ENCODE data around the gene MCM3. TPM values are rescaled to one million over a fixed set of nuclear protein-coding genes. Genes with fewer than 3 reads are reported as not detected.
A peak's percentile ranks its signal among the peaks of the same experiment; 100 is the strongest.

Gene MCM3
- total RNA-seq = 10 to 100 TPM; 33.2 to 67.1 (median 35.1) TPM

- TF ChIP-seq CTCF (IDR thresholded peaks at IDR 0.05) = peak in 4 of 5 experiments; percentile 9 to 56 (median 39)
- peak in 1 of 2 donors; percentile 46 for TF ChIP-seq POLR2A (IDR thresholded peaks at IDR 0.05)
- peak; percentile 7 to 83 for TF ChIP-seq EP300 (IDR thresholded peaks at IDR 0.05)
- 0 to 1% methylated on average over 40 to 47 of the region's 53 CpGs for WGBS, 2 donors
- Histone ChIP-seq H3K9me3 (no peaks in the 10 kb centered on the region), H3K4me1 (peaks cover 0 to 38% (median 12%) of the 10 kb centered on the region in 4 donors), H3K36me3 (peaks cover 0 to 31% (median 0%) of the 10 kb centered on the region in 3 donors), H3K27me3 (no peaks in the 10 kb centered on the region), H3K27ac (peak within 1 kb of the TSS; percentile 32 to 83 (median 78)), H3K4me3 (peak within 1 kb of the TSS; percentile 55 to 90 (median 78))
- peak; percentile 94 to 96 for DNase-seq (ENCODE audit: low spot score in 2 of 2)
Measured at GRCh38 chr6:52284460-52285176, at the start of gene MCM3. Gene MCM3 (minus strand): TSS chr6:52284742. CDS start chr6:52284674, 68 bp downstream.

- Histone ChIP-seq H3K4me3 (no peak overlapping the region), H3K9me3 (no peaks in the 10 kb centered on the region), H3K36me3 (no peaks in the 10 kb centered on the region), H3K4me1 (no peaks in the 10 kb centered on the region), H3K27ac (no peak overlapping the region), H3K27me3 (no peaks in the 10 kb centered on the region)
- no peak for DNase-seq (ENCODE audit: low spot score in 2 of 2)
- 57 to 67% methylated on average over 1 of the region's 1 CpG for WGBS, 2 donors
- TF ChIP-seq POLR2A (IDR thresholded peaks at IDR 0.05) (no peak), EP300 (IDR thresholded peaks at IDR 0.05) (no peak), CTCF (IDR thresholded peaks at IDR 0.05) (no peak)
Measured at GRCh38 chr6:52333840-52334200, 49.3 kb upstream of the MCM3 start.

- H3K27me3 ChIP-seq = no peaks in the 10 kb centered on the region
- H3K9me3 ChIP-seq = no peaks in the 10 kb centered on the region
- H3K36me3 ChIP-seq = no peaks in the 10 kb centered on the region
- no peak for DNase-seq (ENCODE audit: low spot score in 2 of 2)
- no peak overlapping the region for H3K27ac ChIP-seq
- no peak overlapping the region for H3K4me3 ChIP-seq
- no peak for TF ChIP-seq CTCF (IDR thresholded peaks at IDR 0.05)
- no peak for TF ChIP-seq POLR2A (IDR thresholded peaks at IDR 0.05)
- TF ChIP-seq EP300 (IDR thresholded peaks at IDR 0.05) = no peak
- H3K4me1 ChIP-seq = no peaks in the 10 kb centered on the region
- WGBS, 2 donors = 84 to 90% methylated on average over 4 of the region's 4 CpGs
Measured at GRCh38 chr6:52331793-52332457, 47.4 kb upstream of the MCM3 start.

GRCh38 chr6:52330470-52330869 is 45.9 kb upstream of the MCM3 start:
- WGBS, 2 donors = 80 to 90% methylated on average over 2 of the region's 2 CpGs
- Histone ChIP-seq H3K4me3 (no peak overlapping the region), H3K9me3 (no peaks in the 10 kb centered on the region), H3K36me3 (no peaks in the 10 kb centered on the region), H3K27ac (peak overlapping the region in 1 of 4 donors; percentile 37), H3K4me1 (no peaks in the 10 kb centered on the region), H3K27me3 (no peaks in the 10 kb centered on the region)
- TF ChIP-seq EP300 (IDR thresholded peaks at IDR 0.05) (no peak), CTCF (IDR thresholded peaks at IDR 0.05) (no peak)
- no peak for DNase-seq (ENCODE audit: low spot score in 2 of 2)

GRCh38 chr6:52328729-52329128 is 44.2 kb upstream of the MCM3 start:
- Histone ChIP-seq H3K27ac (peak overlapping the region in 1 of 4 donors; percentile 1), H3K36me3 (no peaks in the 10 kb centered on the region), H3K4me1 (no peaks in the 10 kb centered on the region), H3K4me3 (no peak overlapping the region), H3K27me3 (no peaks in the 10 kb centered on the region), H3K9me3 (no peaks in the 10 kb centered on the region)
- TF ChIP-seq EP300 (IDR thresholded peaks at IDR 0.05) (no peak), CTCF (IDR thresholded peaks at IDR 0.05) (no peak), POLR2A (IDR thresholded peaks at IDR 0.05) (no peak)
- no peak for DNase-seq (ENCODE audit: low spot score in 2 of 2)
- 62 to 64% methylated on average over 2 of the region's 2 CpGs for WGBS, 2 donors

Data from tibial nerve (tissue), 4 donors.